ENCODE measurements around the gene DIP2C. TPM values are rescaled to one million over a fixed set of nuclear protein-coding genes. Genes with fewer than 3 reads are reported as not detected.

Gene DIP2C
- total RNA-seq, 1 donor from 2014 or later = 10.1 TPM

DNA sequence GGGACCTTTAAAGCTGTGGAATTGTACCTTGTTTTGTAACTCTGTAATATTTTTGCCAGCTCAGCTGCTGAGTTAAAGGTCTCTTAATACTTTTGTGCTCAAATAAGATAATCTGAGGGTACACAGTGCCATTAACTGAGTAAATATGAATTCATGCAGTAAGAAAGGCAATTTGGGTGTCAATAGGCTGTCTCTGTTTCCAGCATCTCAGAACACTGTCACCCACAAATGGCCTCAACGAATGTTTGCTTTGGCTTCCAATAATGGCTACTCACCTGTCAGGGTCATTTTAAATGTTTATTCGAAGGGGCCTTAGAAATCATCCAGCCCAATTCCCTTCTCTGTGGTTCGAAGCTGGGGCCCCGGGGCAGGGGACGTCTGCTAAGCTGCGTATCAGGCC is 328.8 kb downstream of the DIP2C start:
- Histone ChIP-seq H3K4me1 (no peaks in the 10 kb centered on the region), H3K9me3 (ENCODE audit: low read depth) (no peaks in the 10 kb centered on the region), H3K27me3 (no peaks in the 10 kb centered on the region), H3K79me2 (ENCODE audit: low read depth) (no peaks in the 10 kb centered on the region), H3K36me3 (no peaks in the 10 kb centered on the region), H2AFZ (replicated peaks) (no peak overlapping the region), H4K20me1 (ENCODE audit: low read depth) (no peaks in the 10 kb centered on the region), H3F3A (ENCODE audit: low read depth) (no peaks in the 10 kb centered on the region), H3K27ac (no peak overlapping the region), H3K4me2 (no peak overlapping the region), H3K4me3 (no peak overlapping the region), H3K9ac (no peak overlapping the region)
- Mint-ChIP-seq H3K27ac (no peak overlapping the region), H3K4me3 (no peak overlapping the region), H3K36me3 (peaks cover 36% of the 10 kb centered on the region), H3K27me3 (ENCODE audit: insufficient read depth, low read depth) (no peaks in the 10 kb centered on the region), H3K4me1 (peaks cover 11% of the 10 kb centered on the region), H3K9me3 (no peaks in the 10 kb centered on the region)
- TF ChIP-seq EZH2phosphoT487 (IDR thresholded peaks at IDR 0.05) (no peak), EZH2 (IDR thresholded peaks at IDR 0.05) (no peak)
- TF ChIP-seq, protein P1, sequence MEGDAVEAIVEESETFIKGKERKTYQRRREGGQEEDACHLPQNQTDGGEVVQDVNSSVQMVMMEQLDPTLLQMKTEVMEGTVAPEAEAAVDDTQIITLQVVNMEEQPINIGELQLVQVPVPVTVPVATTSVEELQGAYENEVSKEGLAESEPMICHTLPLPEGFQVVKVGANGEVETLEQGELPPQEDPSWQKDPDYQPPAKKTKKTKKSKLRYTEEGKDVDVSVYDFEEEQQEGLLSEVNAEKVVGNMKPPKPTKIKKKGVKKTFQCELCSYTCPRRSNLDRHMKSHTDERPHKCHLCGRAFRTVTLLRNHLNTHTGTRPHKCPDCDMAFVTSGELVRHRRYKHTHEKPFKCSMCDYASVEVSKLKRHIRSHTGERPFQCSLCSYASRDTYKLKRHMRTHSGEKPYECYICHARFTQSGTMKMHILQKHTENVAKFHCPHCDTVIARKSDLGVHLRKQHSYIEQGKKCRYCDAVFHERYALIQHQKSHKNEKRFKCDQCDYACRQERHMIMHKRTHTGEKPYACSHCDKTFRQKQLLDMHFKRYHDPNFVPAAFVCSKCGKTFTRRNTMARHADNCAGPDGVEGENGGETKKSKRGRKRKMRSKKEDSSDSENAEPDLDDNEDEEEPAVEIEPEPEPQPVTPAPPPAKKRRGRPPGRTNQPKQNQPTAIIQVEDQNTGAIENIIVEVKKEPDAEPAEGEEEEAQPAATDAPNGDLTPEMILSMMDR (IDR thresholded peaks at IDR 0.05) = no peak
- no peak for DNase-seq (ENCODE audit: low spot score)

DNA sequence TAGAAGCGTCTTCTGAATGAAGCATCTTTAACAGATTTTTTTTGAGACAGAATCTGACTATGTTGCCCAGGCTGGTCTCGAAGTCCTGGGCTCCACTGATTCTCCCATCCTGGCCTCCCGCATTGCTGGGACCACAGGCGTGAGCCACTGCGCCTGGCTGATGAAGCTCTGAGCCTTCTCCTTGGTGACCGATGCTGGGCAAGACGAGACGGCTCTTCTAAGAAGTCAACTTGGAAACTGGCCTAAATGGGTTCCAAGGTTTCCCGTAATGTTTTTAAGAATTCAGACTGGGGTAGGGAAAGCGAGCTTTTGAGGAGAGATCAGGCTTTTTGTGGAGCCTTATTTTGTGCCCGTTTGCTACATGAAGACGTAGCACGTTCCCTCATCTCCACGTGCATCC is 329.7 kb downstream of the DIP2C start:
- no peaks in the 10 kb centered on the region for H3F3A ChIP-seq (ENCODE audit: low read depth)
- no peak overlapping the region for H3K4me2 ChIP-seq
- H3K9ac ChIP-seq = no peak overlapping the region
- no peak for DNase-seq (ENCODE audit: low spot score)
- H3K27ac ChIP-seq = no peak overlapping the region
- no peaks in the 10 kb centered on the region for H3K9me3 ChIP-seq (ENCODE audit: low read depth)
- TF ChIP-seq, protein P1 (IDR thresholded peaks at IDR 0.05) = no peak
- TF ChIP-seq EZH2 (IDR thresholded peaks at IDR 0.05) (no peak), EZH2phosphoT487 (IDR thresholded peaks at IDR 0.05) (no peak)
- no peak overlapping the region for H3K4me3 ChIP-seq
- H2AFZ ChIP-seq (replicated peaks) = no peak overlapping the region
- no peaks in the 10 kb centered on the region for H3K4me1 ChIP-seq
- Mint-ChIP-seq H3K9me3 (no peaks in the 10 kb centered on the region), H3K27me3 (ENCODE audit: insufficient read depth, low read depth) (no peaks in the 10 kb centered on the region), H3K4me3 (no peak overlapping the region), H3K4me1 (peaks cover 11% of the 10 kb centered on the region), H3K27ac (peak overlapping the region; percentile 78), H3K36me3 (peaks cover 37% of the 10 kb centered on the region)
- H3K36me3 ChIP-seq = no peaks in the 10 kb centered on the region
- H4K20me1 ChIP-seq (ENCODE audit: low read depth) = no peaks in the 10 kb centered on the region
- H3K27me3 ChIP-seq = no peaks in the 10 kb centered on the region
- H3K79me2 ChIP-seq (ENCODE audit: low read depth) = no peaks in the 10 kb centered on the region

DNA sequence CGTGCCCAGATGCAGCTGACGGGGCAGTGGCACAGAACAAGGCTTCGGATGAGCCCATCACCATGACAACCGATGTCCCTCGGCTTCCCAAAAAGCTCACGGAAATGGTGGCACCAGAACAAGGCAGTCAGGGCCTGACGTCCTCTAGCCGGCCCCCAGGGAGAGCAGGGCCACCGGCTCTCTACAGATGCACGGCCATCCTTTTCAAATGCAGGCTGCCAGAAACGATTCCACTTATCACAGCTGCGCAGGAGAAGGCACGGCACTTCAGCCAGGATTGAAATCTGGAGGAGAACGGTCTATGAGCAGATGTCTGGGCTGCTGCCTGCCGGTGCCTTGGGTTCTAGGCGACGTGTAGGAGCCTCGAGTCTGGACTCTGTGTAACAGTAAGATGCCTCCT is 330.4 kb downstream of the DIP2C start:
- Mint-ChIP-seq H3K27me3 (ENCODE audit: insufficient read depth, low read depth) (no peaks in the 10 kb centered on the region), H3K36me3 (peaks cover 41% of the 10 kb centered on the region), H3K4me3 (no peak overlapping the region), H3K27ac (no peak overlapping the region), H3K9me3 (no peaks in the 10 kb centered on the region), H3K4me1 (peaks cover 11% of the 10 kb centered on the region)
- Histone ChIP-seq H3K4me3 (no peak overlapping the region), H3K4me2 (no peak overlapping the region), H2AFZ (replicated peaks) (no peak overlapping the region), H3K36me3 (no peaks in the 10 kb centered on the region), H3K27me3 (no peaks in the 10 kb centered on the region), H3F3A (ENCODE audit: low read depth) (no peaks in the 10 kb centered on the region), H3K9ac (no peak overlapping the region), H3K79me2 (ENCODE audit: low read depth) (no peaks in the 10 kb centered on the region), H4K20me1 (ENCODE audit: low read depth) (no peaks in the 10 kb centered on the region), H3K4me1 (no peaks in the 10 kb centered on the region), H3K27ac (no peak overlapping the region), H3K9me3 (ENCODE audit: low read depth) (no peaks in the 10 kb centered on the region)
- DNase-seq (ENCODE audit: low spot score) = no peak
- TF ChIP-seq EZH2 (IDR thresholded peaks at IDR 0.05) (no peak), EZH2phosphoT487 (IDR thresholded peaks at IDR 0.05) (no peak)
- TF ChIP-seq, protein P1 (IDR thresholded peaks at IDR 0.05) = no peak

Measured in neural progenitor cell (in vitro differentiated cells).